ENCODE data around the gene GATA1.

The GATA1 gene

DNA sequence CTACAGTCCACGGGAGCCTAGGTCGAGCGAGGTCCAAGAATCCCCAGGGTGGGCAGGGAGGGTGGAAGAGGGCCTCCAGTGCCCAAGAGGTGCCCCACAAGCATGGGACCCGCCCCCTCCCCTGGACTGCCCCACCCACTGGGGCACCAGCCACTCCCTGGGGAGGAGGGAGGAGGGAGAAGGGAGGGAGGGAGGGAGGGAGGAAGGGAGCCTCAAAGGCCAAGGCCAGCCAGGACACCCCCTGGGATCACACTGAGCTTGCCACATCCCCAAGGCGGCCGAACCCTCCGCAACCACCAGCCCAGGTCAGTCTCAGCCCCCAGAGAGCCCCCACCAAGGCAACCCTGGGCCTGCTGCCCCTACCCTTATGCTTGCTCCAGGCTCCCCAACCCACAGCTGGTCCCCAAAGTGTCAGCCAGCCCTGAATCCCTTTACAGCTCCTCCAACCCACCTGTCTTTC lies at the start of gene GATA1:
Gene GATA1, plus strand, starts transcription at position 250 of the 460 bp plus-strand sequence. CDS start 4,520 bp downstream, outside the sequence.
- DNase-seq (ENCODE audit: insufficient read length, low spot score) = no peak

DNA sequence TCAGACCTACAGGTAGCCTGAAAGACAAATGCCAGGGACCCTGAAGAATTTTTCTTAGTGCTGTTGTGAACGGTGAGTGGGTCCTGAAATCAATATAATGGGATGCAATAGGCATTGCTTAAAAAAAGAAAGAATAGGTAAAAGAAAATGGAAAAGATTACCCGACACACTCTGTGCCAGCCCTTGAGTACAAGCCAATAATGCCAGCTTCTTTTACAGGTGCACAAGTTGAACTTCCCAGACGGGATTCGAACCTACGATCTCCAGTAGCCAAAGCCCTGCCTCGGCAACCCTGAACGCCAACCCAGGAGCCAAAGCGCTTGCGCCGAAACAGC lies 49.5 kb upstream of the GATA1 start:
- no peak for DNase-seq (ENCODE audit: insufficient read length, low spot score)
- FAIRE-seq = no peak

More for the DNA sequence above, at the start of gene GATA1:
- no peak for FAIRE-seq

DNA sequence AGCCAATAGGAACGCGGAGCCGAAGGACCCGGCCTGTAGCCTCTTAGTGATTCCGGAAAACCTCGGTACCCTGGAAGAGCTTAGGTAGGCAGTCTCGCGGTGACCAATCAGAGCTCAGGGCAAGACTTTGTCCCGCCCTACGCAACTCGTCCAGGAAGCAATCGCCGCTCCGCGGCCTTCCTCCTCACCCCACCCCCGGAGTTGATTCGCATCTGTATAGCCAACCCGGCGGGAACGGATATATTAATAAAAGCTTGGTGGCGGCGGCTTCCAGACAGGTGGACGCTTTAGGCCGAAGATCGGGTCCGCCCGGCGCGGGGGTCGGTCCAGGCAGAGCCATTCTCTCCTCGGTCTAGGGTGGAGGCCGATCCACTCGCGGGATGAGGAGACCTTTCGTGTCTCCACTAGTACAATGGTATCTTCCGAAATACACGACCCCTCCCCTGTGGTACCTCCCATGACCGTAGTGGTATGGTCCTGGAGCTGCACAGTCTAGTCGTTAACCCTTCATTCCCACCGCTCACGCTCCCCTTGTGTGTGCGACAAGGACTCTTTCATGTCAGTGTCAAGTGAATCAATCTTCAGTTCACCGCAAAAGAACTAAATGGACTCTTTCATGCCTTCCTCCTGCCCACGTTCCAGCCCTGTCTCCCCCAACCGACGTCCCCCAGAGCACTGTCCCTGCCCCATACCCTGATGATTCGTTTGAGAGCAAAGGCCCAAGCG lies 49.0 kb upstream of the GATA1 start:
- FAIRE-seq (peak; percentile 96), DNase-seq (ENCODE audit: insufficient read length, low spot score) (peak; percentile 71)

DNA sequence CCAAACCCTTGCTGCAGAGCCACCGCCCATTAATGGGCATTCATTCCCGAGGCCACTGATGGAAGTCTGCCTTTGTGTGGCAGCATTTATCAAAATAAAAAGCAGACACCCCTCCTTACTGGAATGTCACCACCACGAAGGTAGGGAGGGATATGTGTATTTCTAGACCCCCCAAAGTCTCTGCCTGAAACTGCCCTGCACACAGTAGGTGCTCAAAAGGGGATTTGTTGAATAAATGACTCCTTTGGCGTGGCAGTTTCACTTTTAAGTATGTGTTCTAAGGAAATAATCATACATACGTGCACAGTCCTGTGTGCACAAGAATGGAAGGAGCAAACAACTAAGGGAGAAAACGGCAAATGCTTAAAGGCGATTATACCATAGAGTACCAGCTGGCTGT lies 48.5 kb upstream of the GATA1 start:
- no peak for FAIRE-seq
- no peak for DNase-seq (ENCODE audit: insufficient read length, low spot score)

DNA sequence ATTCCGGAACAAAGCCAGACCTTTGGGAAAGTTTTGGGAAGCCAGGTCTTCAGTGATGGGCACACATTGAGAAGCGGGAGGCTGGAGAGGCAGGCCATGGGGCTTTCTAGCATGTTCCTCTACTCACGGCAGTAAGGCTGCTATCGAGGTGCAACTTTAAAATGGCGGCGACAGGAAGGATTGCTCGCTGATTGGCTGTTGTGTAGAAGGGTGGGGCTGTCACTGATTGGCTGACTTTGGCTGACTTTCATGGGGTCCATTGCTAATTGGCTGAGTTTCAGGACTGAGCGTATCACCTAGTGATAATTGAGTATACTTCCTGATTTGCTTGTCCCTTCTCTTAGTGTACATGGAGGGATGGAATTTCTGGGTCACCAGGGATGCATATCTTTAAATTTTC lies 44.6 kb upstream of the GATA1 start:
- FAIRE-seq (no peak), DNase-seq (ENCODE audit: insufficient read length, low spot score) (no peak)

DNA sequence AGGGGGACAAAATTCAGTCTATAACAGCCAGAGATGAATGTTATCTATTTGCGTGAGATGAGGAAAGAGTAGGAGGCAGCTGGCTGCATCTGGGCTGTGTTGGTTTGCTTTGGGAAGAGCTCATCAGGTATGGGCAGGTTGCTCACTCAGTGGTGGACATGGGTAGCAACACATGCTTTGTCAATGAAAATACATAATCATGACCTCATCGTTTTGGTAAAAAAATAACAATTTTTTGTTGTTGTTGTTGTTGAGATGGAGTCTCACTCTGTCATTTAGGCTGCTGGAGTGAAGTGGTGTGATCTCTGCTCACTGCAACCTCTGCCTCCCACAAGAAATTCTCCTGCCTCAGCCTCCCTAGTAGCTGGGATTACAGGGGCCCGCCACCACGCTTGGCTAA lies 41.2 kb upstream of the GATA1 start:
- FAIRE-seq = no peak
- no peak for DNase-seq (ENCODE audit: insufficient read length, low spot score)

DNA sequence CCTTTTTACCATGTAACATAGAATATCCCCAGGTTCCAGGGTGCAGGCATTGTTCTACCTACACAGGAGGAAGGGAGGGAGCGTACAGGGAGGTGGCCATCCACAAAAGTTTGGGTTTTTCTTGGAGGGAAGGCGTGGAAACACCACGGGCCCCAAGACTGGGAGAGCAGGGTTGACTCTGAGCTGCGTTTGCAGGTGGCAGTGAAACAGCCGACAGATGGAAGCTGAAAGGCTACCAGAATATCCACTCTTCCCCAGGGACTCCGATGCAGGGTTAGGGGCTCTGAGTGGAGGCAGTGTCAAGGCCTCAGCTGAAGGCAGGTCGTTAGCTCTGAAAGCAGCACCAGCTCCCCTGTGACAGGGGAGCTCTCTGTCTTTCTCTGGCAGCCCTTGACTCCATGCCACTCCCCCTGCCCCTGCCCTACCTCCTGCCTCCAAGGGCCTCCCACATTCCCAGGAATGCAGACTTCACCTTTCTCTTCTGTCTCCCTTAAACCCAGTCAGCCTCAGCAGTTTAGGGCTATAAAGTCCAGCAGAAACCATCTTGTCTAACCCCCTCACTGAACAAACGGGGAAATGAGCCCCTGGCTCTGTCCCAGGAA lies 38.9 kb upstream of the GATA1 start:
- DNase-seq (ENCODE audit: insufficient read length, low spot score) = no peak
- FAIRE-seq = no peak

DNA sequence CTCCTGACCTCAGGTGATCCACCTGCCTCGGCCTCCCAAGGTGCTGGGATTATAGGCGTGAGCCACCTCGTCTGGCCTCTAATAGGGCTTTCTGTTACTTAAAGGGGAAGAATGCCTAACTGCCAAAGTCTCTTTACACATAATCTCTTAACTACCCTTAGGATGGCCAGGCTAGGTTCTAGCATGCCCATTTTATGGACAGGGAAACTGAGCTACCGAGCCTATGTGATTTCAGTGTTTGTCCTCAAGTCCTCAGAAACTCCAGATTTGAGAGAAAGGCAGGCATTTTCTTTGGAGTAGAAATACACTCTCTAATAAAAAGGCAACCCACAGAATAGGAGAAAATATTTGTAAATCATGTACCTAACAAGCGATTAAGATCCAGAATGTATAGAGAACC lies 37.2 kb upstream of the GATA1 start:
- no peak for DNase-seq (ENCODE audit: insufficient read length, low spot score)
- no peak for FAIRE-seq

DNA sequence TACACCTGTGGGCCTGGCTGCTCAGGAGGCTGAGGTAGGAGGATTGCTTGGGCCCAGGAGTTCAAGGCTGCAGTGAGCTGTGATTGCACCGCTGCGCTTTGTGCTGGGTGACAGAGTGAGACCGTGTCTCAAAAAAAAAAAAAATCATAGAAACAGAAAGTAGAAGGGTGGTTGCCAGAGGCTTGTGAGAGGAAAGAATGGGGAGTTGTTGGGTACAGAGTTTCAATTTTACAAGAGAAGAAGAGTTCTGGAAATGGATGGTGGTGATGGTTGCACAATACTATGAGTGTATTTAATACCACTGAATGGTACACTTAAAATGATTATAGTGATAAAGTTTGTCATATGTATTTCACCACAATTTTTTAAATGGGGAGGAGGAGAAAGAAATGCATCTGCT lies 35.0 kb upstream of the GATA1 start:
- FAIRE-seq (no peak), DNase-seq (ENCODE audit: insufficient read length, low spot score) (no peak)

DNA sequence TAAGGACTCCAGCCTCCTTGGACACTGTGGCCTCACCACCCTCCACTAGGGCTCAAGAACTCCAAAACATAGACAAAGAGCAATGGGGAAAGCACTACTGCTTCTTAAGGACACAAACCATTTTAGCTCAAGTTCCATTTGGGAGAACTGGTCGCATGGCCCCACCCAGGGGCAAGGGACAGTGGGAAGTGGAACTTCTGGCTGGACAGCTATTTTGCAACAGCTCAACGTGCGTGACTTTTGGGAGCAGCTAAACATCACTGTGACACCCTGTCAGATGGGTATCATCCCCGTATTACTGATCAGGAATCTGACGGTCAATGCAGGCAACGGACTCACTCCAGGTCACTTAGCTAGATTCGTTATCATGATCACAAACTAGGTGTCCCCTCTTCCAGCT lies 33.9 kb upstream of the GATA1 start:
- FAIRE-seq (no peak), DNase-seq (ENCODE audit: insufficient read length, low spot score) (no peak)

DNA sequence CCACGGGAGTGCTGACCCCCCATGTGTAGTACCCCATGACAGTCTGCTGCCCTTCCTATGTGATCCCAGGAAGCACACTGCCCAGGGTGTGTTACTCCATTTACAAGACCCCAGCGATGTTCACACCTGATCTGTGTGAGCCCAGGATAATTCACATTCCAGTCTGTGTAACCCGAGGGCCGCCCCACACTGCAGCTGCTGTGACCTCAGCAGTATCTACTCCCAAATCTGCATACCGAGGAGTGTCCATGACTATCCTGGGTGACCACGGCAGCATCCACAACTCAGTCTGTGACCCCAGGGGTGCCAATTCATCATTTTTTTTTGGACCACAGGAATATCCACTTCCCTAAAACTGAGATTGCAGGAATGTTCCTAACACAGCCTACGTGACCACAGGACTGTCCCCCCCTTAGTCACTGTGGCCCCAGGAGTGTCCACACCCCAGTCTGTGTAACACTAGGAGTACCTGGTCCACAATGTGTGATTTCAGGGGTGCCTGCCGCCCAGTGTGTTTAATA lies 32.6 kb upstream of the GATA1 start:
- DNase-seq (ENCODE audit: insufficient read length, low spot score) (no peak), FAIRE-seq (no peak)

DNA sequence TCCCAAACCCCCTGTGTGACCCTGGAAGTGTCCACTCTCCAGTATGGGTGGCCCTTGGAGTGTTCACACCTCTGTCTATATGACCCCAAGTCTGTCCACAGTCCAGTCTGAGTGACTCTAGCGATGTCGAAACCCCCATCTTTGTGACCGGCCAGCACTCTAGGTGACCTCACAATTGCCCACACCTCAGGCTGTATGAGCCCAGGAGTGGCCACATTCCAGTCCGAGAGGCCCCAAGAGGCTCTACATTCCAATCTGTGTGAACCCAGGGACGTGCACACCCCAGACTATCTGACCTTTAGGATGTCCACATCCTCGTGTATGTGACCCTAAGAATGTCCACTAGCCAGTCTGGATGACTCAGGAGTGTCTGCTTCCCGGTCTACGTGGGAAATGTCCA lies 32.2 kb upstream of the GATA1 start:
- no peak for DNase-seq (ENCODE audit: insufficient read length, low spot score)
- FAIRE-seq = no peak

DNA sequence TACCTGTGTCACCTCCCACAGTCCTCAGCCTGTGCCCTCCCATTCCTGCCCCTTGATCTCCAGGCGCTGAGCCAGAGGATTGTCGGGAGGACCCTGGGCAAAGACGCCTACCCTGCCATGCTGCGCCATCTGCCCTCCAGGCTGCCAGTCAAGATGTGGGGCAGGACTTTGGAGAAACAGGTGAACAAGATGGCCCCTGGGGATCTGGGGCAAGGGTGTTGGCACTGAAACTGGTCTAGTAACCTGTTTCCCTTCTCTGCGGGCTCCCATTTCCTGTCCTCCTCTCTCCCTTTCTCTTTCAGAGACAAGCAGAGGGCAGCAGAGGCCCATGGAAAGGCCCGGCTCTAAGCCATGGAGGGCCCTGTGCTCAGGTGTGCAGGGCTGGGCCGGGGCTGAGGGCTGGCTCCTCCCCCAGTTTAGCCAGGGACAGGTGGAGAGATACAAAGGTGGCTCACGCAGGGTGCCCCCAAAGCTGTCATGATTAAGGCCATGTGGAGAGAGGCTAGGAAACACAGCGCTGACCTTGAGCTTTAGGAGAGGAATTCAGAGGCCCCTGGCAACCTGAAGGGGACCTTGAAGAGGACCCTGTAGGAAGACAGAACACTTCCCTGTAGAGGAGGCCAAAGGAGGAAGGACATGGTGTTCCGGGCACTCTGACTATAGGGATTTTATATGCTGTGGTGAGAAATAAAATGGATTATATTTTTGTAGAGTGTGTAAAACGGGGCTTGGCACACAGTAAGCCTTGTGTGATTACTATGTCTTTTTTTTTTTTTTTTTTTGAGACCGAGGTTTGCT lies 24.5 kb upstream of the GATA1 start, which contains the start of gene GLOD5:
Gene GLOD5, plus strand, starts transcription at position 74 of the 798 bp plus-strand sequence. Its CDS starts 44 bp downstream, at position 118.
- no peak for DNase-seq (ENCODE audit: insufficient read length, low spot score)
- FAIRE-seq = peak; percentile 53

DNA sequence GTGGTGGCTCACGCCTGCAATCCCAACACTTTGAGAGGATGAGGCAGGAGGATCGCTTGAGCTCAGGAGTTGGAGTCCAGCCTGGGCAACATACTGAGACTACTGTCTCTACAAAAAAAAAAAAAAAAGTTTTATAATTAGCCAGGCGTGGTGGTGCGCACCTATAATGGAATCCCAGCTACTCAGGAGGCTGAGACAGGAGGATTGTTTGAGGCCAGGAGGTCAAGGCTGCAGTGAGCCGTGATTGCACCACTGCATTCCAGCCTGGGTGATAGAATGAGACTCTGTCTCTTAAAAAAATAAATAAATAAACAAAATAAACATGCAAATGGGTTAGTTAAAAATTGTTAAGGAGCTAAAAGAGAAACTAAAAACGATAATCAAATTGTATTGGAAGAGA lies 17.2 kb upstream of the GATA1 start:
- DNase-seq (ENCODE audit: insufficient read length, low spot score) (no peak), FAIRE-seq (no peak)

DNA sequence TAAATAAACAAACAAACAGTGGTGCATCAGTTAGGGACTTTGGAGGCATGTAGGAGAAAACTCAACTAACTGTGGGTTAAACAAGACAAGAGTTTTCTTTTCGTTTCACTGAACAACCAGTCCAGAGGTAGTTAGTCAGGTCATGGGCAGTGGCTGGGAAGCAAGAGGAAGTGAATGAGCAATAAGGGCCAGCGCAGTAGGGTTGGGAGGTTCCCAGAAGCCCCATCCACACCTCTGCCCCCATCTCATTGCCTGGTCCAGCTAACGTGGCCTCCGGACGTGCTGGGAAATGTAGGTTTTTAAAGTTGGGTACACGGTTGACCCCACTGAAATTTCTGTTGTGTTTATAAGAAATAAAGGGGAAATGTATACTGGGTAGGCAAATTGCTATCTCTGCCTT lies 16.1 kb upstream of the GATA1 start:
- FAIRE-seq = no peak
- no peak for DNase-seq (ENCODE audit: insufficient read length, low spot score)

DNA sequence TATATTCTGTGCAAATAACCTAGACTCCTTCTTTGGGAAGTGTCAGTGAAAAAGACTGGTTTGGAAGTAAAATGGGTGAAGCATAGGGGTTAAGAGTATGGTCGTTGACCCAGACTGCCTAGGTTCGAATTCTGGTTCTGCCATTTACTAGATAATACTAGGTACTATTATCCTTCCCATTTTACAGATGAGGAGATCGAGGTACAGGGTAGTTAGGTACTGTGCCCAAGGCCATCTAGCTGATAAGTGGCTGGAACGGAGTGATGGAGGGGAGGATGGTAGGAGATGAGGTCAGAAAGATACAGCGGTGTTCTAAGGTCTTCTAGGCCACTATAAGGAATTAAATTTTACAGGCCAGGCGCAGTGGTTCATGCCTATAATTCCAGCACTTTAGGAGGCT lies 13.8 kb upstream of the GATA1 start:
- DNase-seq (ENCODE audit: insufficient read length, low spot score) (no peak), FAIRE-seq (no peak)

DNA sequence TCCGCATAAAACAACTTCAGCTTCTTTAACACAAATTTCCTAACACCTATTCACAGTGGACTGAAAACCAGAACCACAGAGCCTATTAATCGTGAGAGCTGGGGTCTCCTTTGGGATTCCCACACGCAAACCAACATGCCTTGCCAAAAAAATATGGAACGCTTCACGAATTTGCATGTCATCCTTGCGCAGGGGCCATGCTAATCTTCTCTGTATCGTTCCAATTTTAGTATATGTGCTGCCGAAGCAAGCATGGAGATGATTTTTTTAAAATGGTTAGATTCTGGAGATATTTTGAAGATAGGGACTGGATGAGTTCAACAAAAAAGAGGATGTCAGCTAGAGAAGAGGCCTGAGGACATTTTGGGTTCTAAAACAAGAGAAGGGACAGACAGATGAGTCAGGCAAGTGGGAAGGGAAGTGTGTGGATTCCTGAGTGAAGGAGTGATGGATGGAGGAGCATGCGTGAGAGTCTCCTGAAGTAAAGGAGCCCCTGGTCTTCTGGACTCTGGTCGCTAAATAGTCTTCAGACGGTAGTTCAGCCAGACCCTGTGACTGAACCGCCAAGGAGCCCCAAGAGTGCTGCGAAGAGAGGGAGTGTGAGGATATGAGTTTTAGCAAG lies 9.5 kb upstream of the GATA1 start:
- DNase-seq (ENCODE audit: insufficient read length, low spot score) = no peak

DNA sequence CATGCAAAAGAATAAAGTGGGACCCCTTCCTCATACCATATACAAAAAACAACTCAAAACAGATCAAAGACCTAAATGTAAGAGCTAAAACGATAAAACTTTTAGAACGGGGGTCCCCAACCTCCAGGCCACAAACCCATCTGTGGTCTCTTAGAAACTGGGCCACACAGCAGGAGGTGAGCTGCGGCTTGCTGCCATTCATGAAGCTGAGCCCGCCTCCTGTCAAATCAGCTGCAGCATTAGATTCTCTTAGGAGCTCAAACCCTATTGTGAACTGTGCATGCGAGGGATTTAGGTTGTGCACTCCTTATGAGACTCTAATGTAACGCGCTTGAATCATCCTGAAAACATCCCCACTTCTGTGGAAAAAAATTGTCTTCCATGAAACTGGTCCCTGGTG lies 7.0 kb upstream of the GATA1 start:
- FAIRE-seq (no peak), DNase-seq (ENCODE audit: insufficient read length, low spot score) (no peak)

More for the DNA sequence above, 9.5 kb upstream of the GATA1 start:
- no peak for FAIRE-seq

DNA sequence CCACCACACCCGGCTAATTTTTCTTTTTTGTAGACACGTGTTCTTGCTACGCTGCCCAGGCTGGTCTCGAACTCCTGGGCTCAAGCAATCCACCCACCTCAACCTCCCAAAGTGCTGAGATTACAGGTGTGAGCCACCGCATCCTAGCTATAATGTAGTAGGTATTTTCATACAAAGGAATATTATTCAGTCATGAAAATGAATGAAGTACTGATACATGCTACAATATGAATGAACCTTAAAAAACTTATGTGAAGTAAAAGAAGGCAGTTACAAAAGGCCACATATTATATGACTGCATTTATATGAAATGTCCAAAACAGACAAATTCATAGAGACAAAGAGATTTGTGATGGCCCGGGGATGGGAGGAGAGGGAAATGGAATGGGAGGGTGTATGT lies 4.7 kb upstream of the GATA1 start:
- FAIRE-seq (no peak), DNase-seq (ENCODE audit: insufficient read length, low spot score) (no peak)

DNA sequence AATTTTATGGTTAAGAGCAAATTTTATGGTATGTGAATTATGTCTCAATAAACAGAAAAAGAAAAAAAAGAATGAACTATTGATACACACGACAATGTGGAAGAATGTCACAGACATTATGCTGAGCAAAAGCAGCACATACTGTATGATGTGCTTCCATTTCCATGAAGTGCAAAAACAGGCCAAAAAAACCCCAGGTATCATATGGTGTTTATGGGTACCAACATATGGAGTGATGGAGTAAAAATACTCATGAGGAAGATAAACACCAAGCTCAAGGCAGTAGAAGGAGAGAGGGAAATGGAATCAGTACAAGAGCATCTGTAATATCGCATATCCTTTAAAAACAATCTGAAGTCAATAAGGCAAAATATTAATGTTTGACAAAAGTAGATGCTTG lies 4.2 kb upstream of the GATA1 start:
- FAIRE-seq = no peak

DNA sequence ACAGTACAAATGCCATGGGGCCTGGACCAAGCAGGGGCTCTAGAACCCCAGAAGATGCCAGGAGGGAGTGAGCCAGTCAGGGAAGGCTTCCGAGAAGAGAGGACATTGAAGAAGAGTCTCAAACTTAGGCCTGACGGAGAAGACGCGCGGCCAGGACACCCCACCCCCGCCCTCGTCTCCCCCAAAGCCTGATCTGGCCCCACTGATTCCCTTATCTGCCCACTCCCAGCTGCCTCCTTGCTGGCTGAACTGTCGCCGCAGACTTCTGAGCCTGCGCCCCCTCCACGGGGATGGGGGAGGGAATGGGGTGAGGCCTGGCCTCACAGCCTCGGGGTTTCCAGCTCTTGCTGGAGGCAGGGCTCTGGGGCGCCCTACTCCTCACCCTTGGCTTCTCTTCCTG lies 3.6 kb upstream of the GATA1 start:
- FAIRE-seq (no peak), DNase-seq (ENCODE audit: insufficient read length, low spot score) (no peak)

More for the DNA sequence above, 4.2 kb upstream of the GATA1 start:
- DNase-seq (ENCODE audit: insufficient read length, low spot score) = no peak

Measured in GM19239 (cell line).